GM12878 (cell line): ENCODE results near the gene FUS. TPM values are rescaled to one million over a fixed set of nuclear protein-coding genes. Genes with fewer than 3 reads are reported as not detected.

Experiments
- ATAC-seq: fragments of 200-7000 bp; cut with Tn5 transposase; 3 replicates; pipeline ENCODE4 v1.9.1; 2020; ENCODE audit warnings: mild to moderate bottlenecking, moderate library complexity
- BruUV-seq: library from RNA; stranded (reverse); fragments of 400-500 nt; replicated peaks from 2 replicates; lab custom pipeline; 2021; lab: Mats Ljungman, UMichigan
- CTCF ChIA-PET: fragments of 300-600 bp; sonication (Branson Sonifier 250); formaldehyde crosslinking; extraction: SDS; loops from one replicate; lab custom pipeline; 2021; ENCODE audit warnings: inconsistent platforms; lab: Yijun Ruan, JAX
- POLR2A ChIA-PET: fragments of 350-600 bp; formaldehyde crosslinking; extraction: SDS; loops from one replicate; lab custom pipeline; 2021; ENCODE audit warnings: inconsistent platforms; lab: Charles Lee
- RAD21 ChIA-PET: fragments of 300-600 bp; sonication (Branson Sonifier 250); formaldehyde crosslinking; loops from one replicate; lab custom pipeline; 2023; ENCODE audit warnings: antibody characterized with exemption; ENCODE audit not compliant: unreplicated experiment; lab: Charles Lee
- SMC1A ChIA-PET: fragments of 300-600 bp; sonication (Branson Sonifier 250); formaldehyde crosslinking; loops from one replicate; lab custom pipeline; 2023; ENCODE audit not compliant: unreplicated experiment, uncharacterized antibody; lab: Charles Lee
- DNase-seq: peaks from one replicate; pipeline ENCODE4 v3.0.0-alpha.2; 2011; ENCODE audit warnings: low read depth, low spot score
- FAIRE-seq: peaks from 3 replicates; lab custom pipeline; 2011; peaks lifted over from hg19 to GRCh38; lab: Jason Lieb, UNC
- H2AFZ ChIP-seq: 2 replicates; pipeline ENCODE4 v1.6.0; 2011; ENCODE audit warnings: low read depth, low read length, control low read depth; ENCODE audit not compliant: control insufficient read depth
- H3K27ac ChIP-seq: 2 replicates; pipeline ENCODE4 v1.5.1; 2011; ENCODE audit warnings: control low read depth; ENCODE audit not compliant: control insufficient read depth, insufficient read depth
- H3K27me3 ChIP-seq, 2 experiments: replicated peaks in 1 of 2; 2 replicates each; pipeline versions ENCODE4 v1.6.0 to v1.6.1; 2011; ENCODE audit warnings: low read length in 1 of 2; ENCODE audit not compliant: control insufficient read depth in 2 of 2, insufficient read depth in 2 of 2
- H3K36me3 ChIP-seq, 2 experiments: 2 replicates each; pipeline ENCODE4 v1.5.1; 2011; ENCODE audit warnings: low read length in 1 of 2; ENCODE audit not compliant: control insufficient read depth in 2 of 2, insufficient read depth in 2 of 2
- H3K4me1 ChIP-seq: 2 replicates; pipeline ENCODE4 v1.6.1; 2011; ENCODE audit warnings: mild to moderate bottlenecking, low read length, moderate library complexity, mixed read lengths; ENCODE audit not compliant: control insufficient read depth, insufficient read depth
- H3K4me2 ChIP-seq: 2 replicates; pipeline ENCODE4 v1.6.0; 2011; ENCODE audit warnings: control low read depth; ENCODE audit not compliant: control insufficient read depth, insufficient read depth
- H3K4me3 ChIP-seq: fragments of 200-600 bp; sonication (generic); 2 replicates; pipeline ENCODE4 v1.5.1; 2016
- H3K79me2 ChIP-seq: 2 replicates; pipeline ENCODE4 v1.6.0; 2011; ENCODE audit warnings: low read length; ENCODE audit not compliant: control insufficient read depth, insufficient read depth
- H3K9ac ChIP-seq: 2 replicates; pipeline ENCODE4 v1.8.0; 2011; ENCODE audit warnings: low read length, control low read depth, mixed read lengths; ENCODE audit not compliant: control insufficient read depth, insufficient read depth
- H3K9me3 ChIP-seq: replicated peaks from 3 replicates; pipeline ENCODE4 v1.5.1; 2011; ENCODE audit warnings: mild to moderate bottlenecking, low read length; ENCODE audit not compliant: control insufficient read depth, insufficient read depth
- H4K20me1 ChIP-seq: 2 replicates; pipeline ENCODE4 v1.6.0; 2011; ENCODE audit not compliant: control insufficient read depth, insufficient read depth
- MTA3 ChIP-seq: IDR thresholded peaks from 2 replicates; pipeline ENCODE4 v1.6.1; 2012; ENCODE audit warnings: low read length, inconsistent platforms, borderline replicate concordance
- POLR2A ChIP-seq: IDR thresholded peaks from 2 replicates; pipeline ENCODE4 v1.6.1; 2011; ENCODE audit warnings: low read depth, mild to moderate bottlenecking, low read length
- POLR2AphosphoS5 ChIP-seq: IDR thresholded peaks from 2 replicates; pipeline ENCODE4 v1.6.1; 2011; ENCODE audit warnings: mild to moderate bottlenecking, low read length, inconsistent platforms
- WGBS: methylation state at CpG from one replicate; pipeline ENCODE4 v1.1.6; 2016; ENCODE audit warnings: low lambda C conversion rate; ENCODE audit not compliant: insufficient replicate concordance, insufficient coverage; ENCODE audit errors: missing lambda C conversion rate; 5-methylcytosine and 5-hydroxymethylcytosine counted together
- in situ Hi-C: fragments of 300-500 bp; cut with MboI; formaldehyde crosslinking; loops from 9 replicates; pipeline ENCODE4 v1.14.3; 2018; ENCODE audit warnings: mixed read lengths
- intact Hi-C: fragments of 100-400 bp; cut with micrococcal nuclease; formaldehyde crosslinking; loops from one replicate; pipeline ENCODE4 v1.14.2; 2022; ENCODE audit not compliant: unreplicated experiment
- polyA plus RNA-seq, 11 experiments: library from polyadenylated mRNA; depleted of rRNA in 4 of 11; unstranded in 6 of 11; stranded (reverse) in 5 of 11; fragments of >200 nt; fragmentation: Nextera tagmentation in 4 of 11; fragmentation: Illumina TruSeq in 1 of 11; extraction: Ambion mirVana in 4 of 11; extraction: Trizol in 1 of 11; gene quantifications; 1 replicate in 1 of 11; 2 replicates in 10 of 11; pipeline versions ENCODE4 v1.2.1 to v1.2.3, GENCODE V29; 2011 to 2016; ENCODE audit warnings: inconsistent platforms in 2 of 11, missing spikeins in 2 of 11, low read depth in 1 of 11
- total RNA-seq, 4 experiments: library from RNA; depleted of rRNA in 3 of 4; stranded (reverse); fragments of >200 nt in 3 of 4; fragmentation: Illumina TruSeq in 1 of 4; extraction: Trizol in 1 of 4; gene quantifications; 2 replicates each; pipeline versions ENCODE4 v1.2.1 to v1.2.3, GENCODE V29; 2013 to 2021

FUS gene
- total and polyA plus RNA-seq, 10 of the 15 experiments (the other 5 are each of a cell fraction or from before 2014, with no cell fraction given): 46.8 to 521 (median 347) TPM

DNA sequence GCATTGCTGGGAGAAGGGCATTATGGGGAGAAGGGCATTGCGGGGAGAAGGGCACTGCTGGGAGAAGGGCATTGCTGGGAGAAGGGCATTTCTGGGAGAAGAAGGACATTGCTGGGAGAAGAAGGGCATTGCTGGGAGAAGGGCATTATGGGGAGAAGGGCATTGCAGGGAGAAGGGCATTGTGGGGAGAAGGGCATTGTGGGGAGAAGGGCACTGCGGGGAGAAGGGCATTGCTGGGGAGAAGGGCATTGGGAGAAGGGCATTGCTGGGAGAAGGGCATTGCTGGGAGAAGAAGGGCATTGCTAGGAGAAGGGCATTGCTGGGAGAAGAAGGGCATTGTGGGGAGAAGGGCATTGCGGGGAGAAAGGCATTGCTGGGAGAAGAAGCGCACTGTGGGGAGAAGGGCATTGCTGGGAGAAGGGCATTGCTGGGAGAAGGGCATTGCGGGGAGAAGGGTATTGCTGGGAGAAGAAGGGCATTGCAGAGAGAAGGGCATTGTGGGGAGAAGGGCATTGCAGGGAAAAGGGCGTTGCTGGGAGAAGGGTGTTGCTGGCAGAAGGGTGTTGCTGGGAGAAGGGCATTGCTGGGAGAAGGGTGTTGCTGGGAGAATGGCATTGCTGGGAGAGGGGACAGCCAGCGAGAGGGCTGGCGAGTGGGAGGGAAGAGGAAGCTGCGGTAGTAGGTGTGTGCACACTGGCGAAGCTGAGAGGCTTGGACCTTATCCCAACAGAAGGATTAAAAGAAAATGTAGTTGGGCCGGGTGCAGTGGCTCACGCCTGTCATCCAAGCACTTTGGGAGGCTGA is 41.6 kb downstream of the FUS start:
- POLR2A ChIA-PET: interaction anchor here (0.6 kb wide), 1 partner anchor 44 kb away, joined by 5 read pairs; no protein-coding TSS in a partner anchor
- DNase-seq (no peak), ATAC-seq (no peak), FAIRE-seq (no peak)
- no peak for TF ChIP-seq MTA3
- TF ChIP-seq POLR2A: no peak
- in situ Hi-C loops (no loop called here), intact Hi-C loops (no loop called here)
- no peak overlapping the region for H3K4me2 ChIP-seq
- 0 out of 2 replicates have a peak, but pooled peaks cover 5% of the 10 kb centered on the region for H3K4me1 ChIP-seq
- peaks cover 4 to 5% of the 10 kb centered on the region in 2 experiments; a peak in 2 of 4 replicates for H3K27me3 ChIP-seq
- no peaks in the 10 kb centered on the region for H3K36me3 ChIP-seq
- no TSS peak for BruUV-seq
- no peak overlapping the region for H3K9ac ChIP-seq
- H2AFZ ChIP-seq: no peak overlapping the region
- RAD21 ChIA-PET: no interaction called here
- no peaks in the 10 kb centered on the region for H3K79me2 ChIP-seq
- H4K20me1 ChIP-seq: no peaks in the 10 kb centered on the region
- 42% methylated on average over 12 of the region's 12 CpGs for WGBS
- no peak overlapping the region for H3K4me3 ChIP-seq
- CTCF ChIA-PET: no interaction called here
- no peaks in the 10 kb centered on the region for H3K9me3 ChIP-seq
- SMC1A ChIA-PET: no interaction called here
- no peak overlapping the region for H3K27ac ChIP-seq

DNA sequence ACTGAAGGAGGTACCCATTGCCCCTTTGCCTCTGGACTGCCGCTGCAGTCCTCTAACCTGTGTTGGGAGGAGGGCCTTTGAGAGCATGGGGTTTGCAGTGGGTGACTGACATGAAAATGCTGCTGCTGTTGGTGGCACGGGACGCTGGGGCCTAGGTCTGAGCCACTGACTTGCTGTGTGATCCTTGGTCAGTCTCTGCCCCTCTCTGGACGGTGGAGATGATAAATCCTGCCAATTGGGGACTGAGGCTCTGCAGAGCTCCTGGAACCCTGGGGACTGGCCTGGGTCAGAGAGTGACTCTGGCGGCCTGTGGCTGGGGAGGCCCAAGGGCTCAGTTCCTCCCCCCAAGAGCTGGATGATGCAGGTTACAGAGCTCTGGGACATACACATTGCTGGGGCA is 43.1 kb downstream of the FUS start:
- no peaks in the 10 kb centered on the region for H3K27me3 ChIP-seq
- H2AFZ ChIP-seq: no peak overlapping the region
- in situ Hi-C loops (no loop called here), intact Hi-C loops (no loop called here)
- no peaks in the 10 kb centered on the region for H3K36me3 ChIP-seq
- BruUV-seq: no TSS peak
- ATAC-seq: no peak
- WGBS: 51% methylated on average over 5 of the region's 5 CpGs
- RAD21 ChIA-PET: no interaction called here
- no peak overlapping the region for H3K9ac ChIP-seq
- H3K4me2 ChIP-seq: no peak overlapping the region
- POLR2A ChIA-PET: interaction anchor here (0.6 kb wide), 2 partner anchors 63 to 184 kb away, joined by 3 to 4 read pairs; no protein-coding TSS in a partner anchor
- no peak overlapping the region for H3K4me3 ChIP-seq
- no peaks in the 10 kb centered on the region for H3K9me3 ChIP-seq
- TF ChIP-seq POLR2AphosphoS5: no peak
- no peaks in the 10 kb centered on the region for H4K20me1 ChIP-seq
- SMC1A ChIA-PET: no interaction called here
- FAIRE-seq: no peak
- no peaks in the 10 kb centered on the region for H3K4me1 ChIP-seq
- CTCF ChIA-PET: no interaction called here
- H3K79me2 ChIP-seq: no peaks in the 10 kb centered on the region
- no peak overlapping the region for H3K27ac ChIP-seq
- no peak for DNase-seq
